Activated T-cell treated with anti-CD3 and anti-CD28 coated beads, Interleukin-2, amount 50 U/mL, for 24 hours (primary cell): ENCODE measurements around the gene GRSF1.
"Not testable (repeated sequence)": the region's sequence is repeated elsewhere in the genome, so short reads cannot be mapped to it uniquely, and the experiment has no call there.

Experiments
- DNase-seq: peaks from one replicate; pipeline ENCODE4 v3.0.0-alpha.2; 2020
- H3K27ac Mint-ChIP-seq: 2 replicates; pipeline ENCODE4 v1.8.0; 2020; ENCODE audit warnings: mild to moderate bottlenecking, mixed read lengths
- H3K27me3 Mint-ChIP-seq: 2 replicates; pipeline ENCODE4 v1.8.0; 2020; ENCODE audit warnings: mixed read lengths
- H3K36me3 Mint-ChIP-seq: 2 replicates; pipeline ENCODE4 v1.8.0; 2020; ENCODE audit warnings: low read depth, mixed read lengths
- H3K4me1 Mint-ChIP-seq: 2 replicates; pipeline ENCODE4 v1.8.0; 2020; ENCODE audit warnings: low read depth, mixed read lengths
- H3K4me3 Mint-ChIP-seq: 2 replicates; pipeline ENCODE4 v1.8.0; 2020; ENCODE audit warnings: mild to moderate bottlenecking, moderate library complexity, mixed read lengths
- H3K9me3 Mint-ChIP-seq: 2 replicates; pipeline ENCODE4 v1.8.0; 2020; ENCODE audit warnings: mixed read lengths

Gene GRSF1

DNA sequence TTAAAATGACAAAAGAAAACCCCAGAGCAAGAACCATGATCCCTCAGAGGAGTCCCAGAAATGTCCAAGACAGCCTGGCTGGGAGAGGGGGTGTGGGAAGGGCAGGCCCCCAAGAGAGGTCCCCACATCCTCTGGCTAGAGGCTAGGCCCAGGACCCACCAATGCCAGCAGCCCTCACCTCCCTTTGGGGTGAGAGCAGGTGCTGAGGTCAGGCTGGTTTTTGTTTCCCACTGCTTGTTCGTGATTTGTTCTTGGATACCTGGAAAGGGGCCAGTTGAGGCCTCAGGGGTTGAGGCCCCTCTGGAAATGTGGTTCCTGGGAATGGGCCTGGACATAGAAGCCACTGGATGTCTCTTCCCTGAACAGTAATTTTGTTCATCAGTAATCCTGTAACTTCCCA, 2.3 kb upstream of the GRSF1 start:
- Mint-ChIP-seq H3K27me3 (no peaks in the 10 kb centered on the region), H3K9me3 (no peaks in the 10 kb centered on the region), H3K36me3 (peaks cover 17% of the 10 kb centered on the region), H3K4me1 (peaks cover 35% of the 10 kb centered on the region), H3K4me3 (no peak overlapping the region), H3K27ac (no peak overlapping the region)
- no peak for DNase-seq

DNA sequence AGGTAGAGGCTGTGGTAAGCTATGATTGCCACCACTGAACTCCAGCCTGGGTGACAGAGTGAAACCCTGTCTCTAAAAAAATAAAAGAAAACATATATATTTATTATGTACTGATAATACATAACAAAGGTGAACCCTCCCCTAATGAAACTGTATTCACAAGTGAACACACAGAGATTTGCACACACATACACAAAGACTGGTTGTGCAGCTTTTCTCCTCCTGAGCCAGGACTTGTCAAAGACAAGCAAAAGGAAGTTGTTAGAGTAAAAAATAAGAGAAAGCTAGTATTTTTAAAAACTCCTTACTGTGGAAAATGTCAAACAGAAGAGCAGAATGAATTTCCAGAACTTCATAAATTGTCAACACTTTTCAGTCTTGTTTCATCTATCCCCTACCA, 1.5 kb upstream of the GRSF1 start:
- Mint-ChIP-seq H3K4me3 (no peak overlapping the region), H3K4me1 (peaks cover 42% of the 10 kb centered on the region), H3K27me3 (no peaks in the 10 kb centered on the region), H3K27ac (no peak overlapping the region), H3K9me3 (no peaks in the 10 kb centered on the region), H3K36me3 (peaks cover 24% of the 10 kb centered on the region)
- DNase-seq: no peak

GRCh38 chr4:70840631-70841030, 941 bp upstream of the GRSF1 start:
- H3K9me3 Mint-ChIP-seq, H3K27ac Mint-ChIP-seq, H3K4me3 Mint-ChIP-seq, DNase-seq, H3K27me3 Mint-ChIP-seq: not testable (repeated sequence)
- Mint-ChIP-seq H3K4me1 (peaks cover 47% of the 10 kb centered on the region), H3K36me3 (peaks cover 29% of the 10 kb centered on the region)

- peaks cover 32% of the 10 kb centered on the region for H3K36me3 Mint-ChIP-seq
- not testable (repeated sequence) for H3K9me3 Mint-ChIP-seq, H3K27me3 Mint-ChIP-seq
- DNase-seq: peak; percentile 77
- H3K4me3 Mint-ChIP-seq: peak overlapping the region; percentile 46
- peaks cover 48% of the 10 kb centered on the region for H3K4me1 Mint-ChIP-seq
- H3K27ac Mint-ChIP-seq: peak overlapping the region; percentile 73
Measured at GRCh38 chr4:70840137-70840536, 447 bp upstream of the GRSF1 start.

GRCh38 chr4:70838666-70839588, 763 bp downstream of the GRSF1 start:
- Mint-ChIP-seq H3K4me1 (peaks cover 47% of the 10 kb centered on the region), H3K27me3 (no peaks in the 10 kb centered on the region), H3K4me3 (peak overlapping the region; percentile 97), H3K9me3 (no peaks in the 10 kb centered on the region), H3K36me3 (peaks cover 44% of the 10 kb centered on the region), H3K27ac (peak overlapping the region; percentile 98)
- peak; percentile 76 for DNase-seq

- no peaks in the 10 kb centered on the region for H3K27me3 Mint-ChIP-seq
- H3K4me1 Mint-ChIP-seq: peaks cover 48% of the 10 kb centered on the region
- peak overlapping the region; percentile 98 for H3K27ac Mint-ChIP-seq
- DNase-seq: no peak
- H3K4me3 Mint-ChIP-seq: peak overlapping the region; percentile 97
- H3K9me3 Mint-ChIP-seq: no peaks in the 10 kb centered on the region
- peaks cover 52% of the 10 kb centered on the region for H3K36me3 Mint-ChIP-seq
Measured at GRCh38 chr4:70838204-70838603, 1.5 kb downstream of the GRSF1 start.

DNA sequence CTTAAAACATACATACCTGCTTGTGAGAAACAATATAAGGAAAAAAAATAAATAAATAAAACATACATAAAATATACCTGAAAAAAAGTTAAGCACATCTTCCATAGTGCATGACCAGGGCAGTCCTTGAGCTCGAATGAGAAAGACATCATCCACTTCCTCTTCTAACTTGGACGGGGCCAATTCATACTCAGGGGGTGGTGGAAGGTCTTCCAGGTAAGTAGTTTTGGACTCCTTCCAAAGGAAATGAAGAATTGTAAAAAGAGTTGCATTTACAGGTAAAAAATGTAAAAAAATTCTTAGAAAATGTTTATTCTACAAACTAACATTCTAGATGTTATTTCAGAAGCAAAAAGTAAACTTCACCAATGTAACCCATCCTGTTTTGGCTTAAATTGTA, 3.6 kb downstream of the GRSF1 start:
- no peak overlapping the region for H3K27ac Mint-ChIP-seq
- peaks cover 32% of the 10 kb centered on the region for H3K4me1 Mint-ChIP-seq
- peaks cover 73% of the 10 kb centered on the region for H3K36me3 Mint-ChIP-seq
- H3K27me3 Mint-ChIP-seq: no peaks in the 10 kb centered on the region
- H3K4me3 Mint-ChIP-seq: peak overlapping the region; percentile 97
- no peak for DNase-seq
- H3K9me3 Mint-ChIP-seq: no peaks in the 10 kb centered on the region

DNA sequence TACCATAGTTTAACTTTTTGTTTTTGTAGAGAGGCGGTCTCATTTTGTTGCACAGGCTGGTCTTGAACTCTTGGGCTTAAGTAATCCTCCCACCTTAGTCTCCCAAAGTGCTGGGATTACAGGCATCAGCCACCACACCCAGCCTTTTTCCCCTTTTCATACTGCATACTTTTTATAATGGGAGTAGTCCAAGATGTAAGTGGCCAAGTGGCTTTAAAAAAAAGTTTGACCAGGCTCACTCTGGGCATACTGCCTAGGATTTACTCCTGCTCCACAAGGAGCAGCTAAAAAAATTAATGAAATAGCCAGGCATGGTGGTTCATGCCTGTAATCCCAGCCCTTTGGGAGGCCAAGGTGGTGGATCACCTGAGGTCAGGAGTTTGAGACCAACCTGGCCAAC, 6.0 kb downstream of the GRSF1 start:
- Mint-ChIP-seq H3K36me3 (peaks cover 90% of the 10 kb centered on the region), H3K9me3 (no peaks in the 10 kb centered on the region), H3K27ac (no peak overlapping the region), H3K4me3 (no peak overlapping the region), H3K4me1 (peaks cover 29% of the 10 kb centered on the region), H3K27me3 (no peaks in the 10 kb centered on the region)
- no peak for DNase-seq

GRCh38 chr4:70831293-70831692, 8.4 kb downstream of the GRSF1 start:
- H3K27me3 Mint-ChIP-seq: no peaks in the 10 kb centered on the region
- DNase-seq: no peak
- H3K27ac Mint-ChIP-seq: peak overlapping the region; percentile 50
- peaks cover 93% of the 10 kb centered on the region for H3K36me3 Mint-ChIP-seq
- H3K9me3 Mint-ChIP-seq: no peaks in the 10 kb centered on the region
- peaks cover 18% of the 10 kb centered on the region for H3K4me1 Mint-ChIP-seq
- no peak overlapping the region for H3K4me3 Mint-ChIP-seq

DNA sequence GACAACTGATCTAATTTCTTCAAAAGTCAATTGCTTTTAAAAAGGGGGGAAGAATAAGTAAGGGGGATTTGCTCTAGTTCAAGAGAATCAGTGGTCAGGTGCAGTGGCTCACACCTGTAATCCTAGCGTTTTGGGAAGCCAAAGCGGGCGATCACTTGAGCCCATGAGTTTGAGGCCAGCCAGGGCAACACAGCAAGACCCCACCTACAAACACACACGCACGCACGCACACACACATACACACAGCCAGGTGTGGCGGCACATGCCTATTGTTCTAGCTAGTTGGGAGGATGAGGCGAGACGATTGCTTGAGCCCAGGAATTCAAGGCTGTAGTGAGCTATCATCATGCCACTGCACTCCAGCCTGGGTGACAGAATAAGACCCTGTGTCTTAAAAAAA, 9.6 kb downstream of the GRSF1 start:
- Mint-ChIP-seq H3K4me3 (no peak overlapping the region), H3K36me3 (peaks cover 96% of the 10 kb centered on the region), H3K27me3 (no peaks in the 10 kb centered on the region), H3K27ac (no peak overlapping the region), H3K4me1 (peaks cover 12% of the 10 kb centered on the region), H3K9me3 (no peaks in the 10 kb centered on the region)
- DNase-seq: no peak

DNA sequence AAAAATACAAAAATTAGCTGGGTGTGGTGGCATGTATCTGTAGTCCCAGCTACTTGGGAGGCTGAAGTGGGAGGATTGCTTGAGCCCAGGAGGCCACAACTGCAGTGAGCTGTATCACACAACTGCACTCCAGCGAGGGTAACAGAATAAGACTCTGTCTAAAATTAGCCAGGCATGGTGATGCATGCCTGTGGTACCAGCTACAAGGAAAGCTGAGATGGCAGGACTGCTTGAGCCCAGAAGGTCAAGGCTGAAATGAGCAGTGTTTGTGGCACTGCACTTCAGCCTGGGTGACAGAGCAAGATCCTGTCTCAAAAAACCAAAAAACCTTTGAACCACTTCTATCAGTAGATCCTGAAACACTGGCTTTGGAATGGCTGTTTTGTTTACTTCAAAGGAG, 10.2 kb downstream of the GRSF1 start:
- Mint-ChIP-seq H3K27me3 (no peaks in the 10 kb centered on the region), H3K9me3 (no peaks in the 10 kb centered on the region), H3K27ac (no peak overlapping the region), H3K36me3 (peaks cover 96% of the 10 kb centered on the region), H3K4me1 (peaks cover 8% of the 10 kb centered on the region), H3K4me3 (no peak overlapping the region)
- DNase-seq: no peak

DNA sequence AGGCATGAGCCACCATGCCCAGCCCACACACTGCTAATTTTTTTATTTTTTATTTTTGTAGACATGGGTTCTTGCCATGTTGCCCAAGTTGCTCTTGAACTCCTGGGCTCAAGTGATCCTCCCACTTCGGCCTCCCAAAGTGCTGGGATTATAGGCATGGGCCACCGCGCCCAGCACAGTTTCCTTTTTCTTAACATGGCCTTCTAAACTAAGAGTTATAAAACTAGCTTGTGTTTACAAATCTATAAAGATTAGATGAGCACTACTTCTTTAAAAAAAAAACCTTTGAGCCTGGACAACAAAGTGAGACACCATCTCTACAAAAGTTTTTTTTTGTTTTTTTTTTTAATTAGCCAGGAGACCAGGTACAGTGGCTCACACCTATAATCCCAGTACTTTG, 10.7 kb downstream of the GRSF1 start:
- no peak overlapping the region for H3K4me3 Mint-ChIP-seq

DNA sequence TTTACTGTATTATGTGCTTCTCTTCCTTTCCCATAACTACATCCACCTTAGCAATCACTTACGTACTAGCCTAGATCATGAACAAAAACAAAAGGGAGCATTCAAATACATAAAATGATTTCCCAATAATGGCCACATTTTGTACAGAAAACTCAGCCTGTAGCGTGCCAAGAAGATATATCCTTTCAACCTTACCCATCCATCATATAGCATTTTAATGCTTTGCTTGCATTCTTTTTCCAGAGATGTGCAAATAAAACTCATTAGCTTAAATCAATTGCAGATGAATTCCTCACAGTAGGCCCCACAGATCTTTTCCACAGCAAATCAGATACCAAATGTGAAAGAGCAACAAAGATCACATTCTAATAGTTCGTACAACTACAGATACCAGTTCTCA, 20.8 kb downstream of the GRSF1 start:
- H3K9me3 Mint-ChIP-seq: no peaks in the 10 kb centered on the region
- H3K27ac Mint-ChIP-seq: peak overlapping the region; percentile 7
- peaks cover 20% of the 10 kb centered on the region for H3K4me1 Mint-ChIP-seq
- peaks cover 74% of the 10 kb centered on the region for H3K36me3 Mint-ChIP-seq
- no peak for DNase-seq
- no peak overlapping the region for H3K4me3 Mint-ChIP-seq
- H3K27me3 Mint-ChIP-seq: no peaks in the 10 kb centered on the region

More for the DNA sequence above, 10.7 kb downstream of the GRSF1 start:
- DNase-seq: no peak
- H3K27ac Mint-ChIP-seq: no peak overlapping the region
- peaks cover 5% of the 10 kb centered on the region for H3K4me1 Mint-ChIP-seq
- no peaks in the 10 kb centered on the region for H3K9me3 Mint-ChIP-seq
- H3K27me3 Mint-ChIP-seq: no peaks in the 10 kb centered on the region
- peaks cover 96% of the 10 kb centered on the region for H3K36me3 Mint-ChIP-seq

- Mint-ChIP-seq H3K4me1 (peaks cover 20% of the 10 kb centered on the region), H3K27ac (peak overlapping the region; percentile 18), H3K4me3 (no peak overlapping the region), H3K36me3 (peaks cover 71% of the 10 kb centered on the region), H3K9me3 (no peaks in the 10 kb centered on the region), H3K27me3 (no peaks in the 10 kb centered on the region)
- no peak for DNase-seq
Measured at GRCh38 chr4:70818173-70818855, 21.4 kb downstream of the GRSF1 start.

GRCh38 chr4:70816894-70817293, 22.8 kb downstream of the GRSF1 start:
- H3K4me1 Mint-ChIP-seq: peaks cover 20% of the 10 kb centered on the region
- peaks cover 3% of the 10 kb centered on the region for H3K9me3 Mint-ChIP-seq
- DNase-seq: no peak
- H3K4me3 Mint-ChIP-seq: no peak overlapping the region
- no peaks in the 10 kb centered on the region for H3K27me3 Mint-ChIP-seq
- H3K36me3 Mint-ChIP-seq: peaks cover 58% of the 10 kb centered on the region
- H3K27ac Mint-ChIP-seq: peak overlapping the region; percentile 30
